ENCODE results near the gene RARG.

Gene RARG

DNA sequence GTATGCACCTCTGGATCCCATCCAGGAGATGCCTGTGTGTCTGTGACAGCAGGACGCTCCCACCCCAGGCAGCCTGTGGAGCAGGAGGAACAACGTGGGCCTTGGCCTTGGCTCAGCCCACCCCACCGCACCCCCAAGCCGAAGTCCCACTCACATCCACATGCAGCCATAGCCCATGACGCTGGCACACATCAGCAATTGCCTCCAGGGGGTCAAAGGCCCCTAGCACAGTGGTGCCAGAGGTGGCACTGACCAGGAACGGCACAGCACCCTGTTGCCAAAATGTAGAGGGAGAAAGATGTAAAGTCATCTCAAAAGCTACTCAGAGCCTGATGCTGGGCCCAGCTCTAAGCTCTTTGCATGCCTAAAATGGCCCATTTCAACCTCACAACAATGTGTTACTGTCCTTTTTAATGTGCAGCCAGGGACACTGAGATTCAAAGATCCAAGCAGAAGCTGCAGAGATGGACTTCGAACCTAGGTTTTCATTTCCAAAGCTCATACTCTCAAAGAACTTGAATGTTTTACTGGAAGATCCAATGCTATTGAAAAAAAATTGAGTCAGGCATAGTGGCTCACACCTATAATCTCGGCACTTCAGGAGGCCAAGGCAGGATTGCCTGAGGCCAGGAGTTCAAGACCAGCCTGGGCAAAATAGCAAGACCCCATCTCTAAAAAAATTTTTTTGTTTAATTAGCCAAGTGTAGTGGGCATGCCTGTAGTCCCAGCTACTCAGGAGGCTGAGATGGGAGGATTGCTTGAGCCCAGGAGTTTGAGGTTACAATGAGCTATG, 70.7 kb downstream of the RARG start:
- no peak for DNase-seq

DNA sequence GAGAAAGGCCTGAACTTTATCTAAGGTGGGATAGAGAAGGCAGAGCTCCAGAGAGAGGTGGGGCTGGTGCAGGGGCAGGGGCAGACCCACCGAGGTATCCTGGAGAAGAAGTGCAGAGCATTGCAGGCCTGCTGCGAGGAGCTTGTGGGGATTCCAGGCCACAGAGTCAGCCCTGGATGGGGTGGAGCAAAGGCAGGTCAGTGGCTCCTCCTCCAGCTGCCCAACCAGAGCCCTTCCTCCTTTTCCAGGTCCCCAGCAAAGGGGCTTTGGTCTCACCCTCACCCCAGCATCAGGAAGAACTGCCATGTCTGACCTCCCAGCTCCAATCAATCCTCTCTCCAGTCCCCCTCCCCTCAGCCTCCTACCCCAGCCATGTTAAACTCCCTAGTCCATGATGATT, 71.3 kb downstream of the RARG start:
- DNase-seq = no peak
